Measurements from ENCODE around the gene LRRN3.
A peak's percentile ranks its signal among the peaks of the same experiment; 100 is the strongest.

LRRN3 gene

DNA sequence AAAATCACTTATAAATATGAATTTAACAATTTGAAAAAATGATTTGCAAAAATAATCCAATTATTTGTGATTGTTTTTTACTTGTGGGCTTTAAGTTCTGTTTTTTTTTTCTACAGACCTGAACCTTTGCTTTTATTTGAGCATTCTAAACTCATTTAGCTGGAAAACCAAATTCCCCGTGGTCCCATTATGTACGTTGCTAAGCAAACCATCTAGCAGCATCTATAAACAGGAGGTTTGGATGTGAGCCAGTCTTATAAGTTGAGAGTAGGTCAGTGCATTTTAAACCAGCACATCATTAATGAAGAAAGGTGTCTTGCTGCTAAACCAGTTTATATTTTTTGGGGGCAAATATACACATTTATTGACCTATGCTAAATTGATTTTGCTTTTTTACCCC, 77.3 kb downstream of the LRRN3 start:
- no peak overlapping the region for H3K4me3 ChIP-seq (replicated peaks in 1 of 2; ENCODE audit: low read depth in 2 of 2, low read length in 2 of 2)
- TF ChIP-seq, protein P1, sequence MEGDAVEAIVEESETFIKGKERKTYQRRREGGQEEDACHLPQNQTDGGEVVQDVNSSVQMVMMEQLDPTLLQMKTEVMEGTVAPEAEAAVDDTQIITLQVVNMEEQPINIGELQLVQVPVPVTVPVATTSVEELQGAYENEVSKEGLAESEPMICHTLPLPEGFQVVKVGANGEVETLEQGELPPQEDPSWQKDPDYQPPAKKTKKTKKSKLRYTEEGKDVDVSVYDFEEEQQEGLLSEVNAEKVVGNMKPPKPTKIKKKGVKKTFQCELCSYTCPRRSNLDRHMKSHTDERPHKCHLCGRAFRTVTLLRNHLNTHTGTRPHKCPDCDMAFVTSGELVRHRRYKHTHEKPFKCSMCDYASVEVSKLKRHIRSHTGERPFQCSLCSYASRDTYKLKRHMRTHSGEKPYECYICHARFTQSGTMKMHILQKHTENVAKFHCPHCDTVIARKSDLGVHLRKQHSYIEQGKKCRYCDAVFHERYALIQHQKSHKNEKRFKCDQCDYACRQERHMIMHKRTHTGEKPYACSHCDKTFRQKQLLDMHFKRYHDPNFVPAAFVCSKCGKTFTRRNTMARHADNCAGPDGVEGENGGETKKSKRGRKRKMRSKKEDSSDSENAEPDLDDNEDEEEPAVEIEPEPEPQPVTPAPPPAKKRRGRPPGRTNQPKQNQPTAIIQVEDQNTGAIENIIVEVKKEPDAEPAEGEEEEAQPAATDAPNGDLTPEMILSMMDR (IDR thresholded peaks at IDR 0.05; ENCODE audit: low read depth, low read length) = no peak
- DNase-seq (ENCODE audit: low read depth in 2 of 2) = peak; percentile 32 to 77

DNA sequence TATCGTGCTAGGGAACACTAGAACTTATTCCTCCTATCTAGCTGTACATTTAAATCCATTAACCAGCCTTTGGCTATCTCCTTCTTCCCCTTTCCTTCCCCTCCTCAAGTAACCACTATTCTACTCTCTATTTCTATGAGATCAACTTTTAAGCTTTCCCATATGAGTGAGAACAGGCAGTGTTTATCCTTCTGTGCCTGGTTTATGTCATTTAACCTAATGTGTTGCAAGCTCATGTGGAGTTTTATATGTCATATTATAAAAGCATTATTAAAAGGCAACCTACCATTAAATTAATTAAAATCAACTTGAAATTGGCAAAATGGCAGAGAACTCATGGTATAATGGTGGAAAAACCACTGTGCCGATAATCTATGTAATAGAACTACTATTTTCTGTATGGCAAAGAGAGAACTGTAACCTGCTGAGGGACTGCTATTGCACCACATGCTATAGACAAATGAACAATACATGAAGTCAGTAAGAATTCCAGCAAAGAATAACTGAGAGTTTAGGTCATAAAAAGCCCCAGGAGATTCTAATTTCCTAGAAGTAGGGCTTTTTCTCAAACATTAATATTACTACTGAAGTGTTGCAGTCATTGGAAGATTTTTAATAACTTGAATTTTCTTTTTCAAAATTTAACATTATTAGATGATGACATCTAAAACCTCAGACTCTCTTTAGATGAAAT, 81.8 kb downstream of the LRRN3 start:
- H3K4me3 ChIP-seq (replicated peaks in 1 of 2; ENCODE audit: low read depth in 2 of 2, low read length in 2 of 2) = no peak overlapping the region
- DNase-seq (ENCODE audit: low read depth in 2 of 2) = peak in 1 of 2 donors; percentile 41
- TF ChIP-seq, protein P1 (IDR thresholded peaks at IDR 0.05; ENCODE audit: low read depth, low read length) = no peak

DNA sequence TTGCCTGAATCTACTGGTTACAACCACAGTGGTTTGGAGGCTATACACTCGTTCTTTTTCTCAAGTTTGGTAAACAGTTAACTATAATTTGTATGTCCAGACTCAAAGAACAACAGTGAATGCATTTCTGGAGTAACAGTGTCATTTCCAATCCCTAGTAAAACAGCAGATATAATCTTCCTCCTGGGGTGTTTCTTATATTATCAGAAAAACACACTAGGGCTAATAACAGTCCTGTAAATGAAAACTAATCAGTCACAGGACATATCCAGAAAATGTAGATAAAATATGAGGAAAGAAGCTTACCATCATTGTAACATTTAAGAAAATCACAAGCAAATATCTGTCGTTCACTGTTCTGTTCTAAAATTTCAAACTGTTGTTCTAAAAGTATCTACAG, 82.6 kb downstream of the LRRN3 start:
- DNase-seq (ENCODE audit: low read depth in 2 of 2) = no peak
- no peak overlapping the region for H3K4me3 ChIP-seq (replicated peaks in 1 of 2; ENCODE audit: low read depth in 2 of 2, low read length in 2 of 2)
- TF ChIP-seq, protein P1 (IDR thresholded peaks at IDR 0.05; ENCODE audit: low read depth, low read length) = no peak

DNA sequence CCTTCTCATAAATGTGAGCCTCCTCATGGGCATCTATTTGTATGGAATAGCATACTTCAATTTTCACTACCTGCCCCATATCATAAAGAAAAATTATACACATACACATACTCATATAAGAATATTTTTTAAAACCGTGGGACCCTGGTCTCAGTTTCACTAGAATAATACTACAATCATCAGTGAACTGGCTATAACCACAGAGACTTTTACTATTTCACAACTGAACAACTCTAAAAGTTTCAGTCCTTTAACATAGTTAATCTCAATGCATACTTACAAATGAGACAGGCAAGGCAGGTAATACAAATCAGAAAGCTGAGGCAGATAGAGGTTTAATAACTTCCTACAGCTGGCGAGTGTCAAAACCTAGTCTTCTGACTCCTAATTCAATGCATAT, 83.1 kb downstream of the LRRN3 start:
- TF ChIP-seq, protein P1 (IDR thresholded peaks at IDR 0.05; ENCODE audit: low read depth, low read length) = no peak
- no peak for DNase-seq (ENCODE audit: low read depth in 2 of 2)

DNA sequence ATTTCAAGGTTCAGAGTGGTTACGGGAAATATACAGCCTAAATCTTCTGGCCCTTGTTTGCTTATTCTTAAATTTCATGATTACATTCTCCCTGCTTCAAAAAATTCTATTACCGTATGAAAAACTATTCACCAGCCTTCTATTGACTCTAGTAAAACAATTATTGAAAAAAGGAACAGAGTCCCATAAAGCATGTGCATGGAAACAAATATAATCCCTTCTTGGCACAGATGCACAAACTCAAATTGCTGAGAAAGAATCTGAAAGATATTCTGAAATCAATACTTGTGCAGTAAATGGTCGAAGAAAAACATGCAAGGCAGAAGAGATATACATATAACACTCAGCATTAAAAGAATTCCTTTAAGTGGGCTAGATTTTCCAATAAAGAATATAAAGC, 83.6 kb downstream of the LRRN3 start:
- TF ChIP-seq, protein P1 (IDR thresholded peaks at IDR 0.05; ENCODE audit: low read depth, low read length) = no peak
- H3K4me3 ChIP-seq (replicated peaks in 1 of 2; ENCODE audit: low read depth in 2 of 2, low read length in 2 of 2) = no peak overlapping the region
- DNase-seq (ENCODE audit: low read depth in 2 of 2) = no peak

More for the DNA sequence above, 83.1 kb downstream of the LRRN3 start:
- no peak overlapping the region for H3K4me3 ChIP-seq (replicated peaks in 1 of 2; ENCODE audit: low read depth in 2 of 2, low read length in 2 of 2)
